PFSK-1 (cell line): ENCODE results near the gene LCN10.

Experiments
- POLR2AphosphoS5 ChIP-seq: IDR thresholded peaks from 2 replicates; pipeline ENCODE4 v1.6.1; 2012; ENCODE audit warnings: low read depth, mild to moderate bottlenecking, control low read depth, low read length, moderate library complexity
- SIN3A ChIP-seq: IDR thresholded peaks from 2 replicates; pipeline ENCODE4 v1.6.1; 2012; ENCODE audit warnings: mild to moderate bottlenecking, low read length, moderate library complexity, borderline replicate concordance; ENCODE audit not compliant: insufficient read depth
- TAF1 ChIP-seq: IDR thresholded peaks from 2 replicates; pipeline ENCODE4 v1.6.1; 2012; ENCODE audit warnings: low read length, control low read depth, borderline replicate concordance; ENCODE audit not compliant: insufficient read depth

GRCh38 chr9:136720898-136721338 lies 21.8 kb downstream of the LCN10 start:
- TF ChIP-seq TAF1 (no peak), SIN3A (no peak), POLR2AphosphoS5 (no peak)
